Measurements from ENCODE around the gene RAD51B.

Gene RAD51B

DNA sequence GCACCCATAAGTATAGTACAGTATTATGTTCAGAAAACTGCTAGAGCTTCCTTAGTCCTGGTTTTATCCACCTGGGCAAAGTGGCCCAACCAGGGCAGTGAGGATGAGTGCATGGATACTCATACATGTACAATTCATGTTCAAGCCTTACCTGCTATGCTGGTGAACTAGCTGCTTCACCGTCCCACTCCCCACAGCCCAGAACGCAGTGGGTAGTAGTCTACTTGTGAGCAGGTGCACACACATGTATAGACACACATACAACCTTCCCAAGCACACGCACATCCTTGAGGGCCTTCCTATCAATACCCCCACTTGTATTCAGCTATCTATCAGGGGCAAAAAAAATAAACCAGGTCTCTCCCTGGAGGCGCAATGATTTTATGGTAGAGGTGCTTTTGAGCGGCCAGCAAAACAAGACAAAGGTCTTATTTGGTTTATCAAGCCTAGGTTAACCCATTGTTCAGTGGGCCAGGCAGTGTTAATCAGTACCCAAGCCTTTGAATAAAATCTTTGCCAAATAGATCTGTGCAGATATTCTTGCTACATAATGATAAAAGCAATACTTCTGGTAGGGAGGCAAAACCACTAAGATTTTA, 903.5 kb downstream of the RAD51B start:
- no peak for DNase-seq (ENCODE audit: low read depth, low spot score)
- no peak overlapping the region for H3K4me3 ChIP-seq (ENCODE audit: low read depth, low read length)
- in situ Hi-C loops (cut with HindIII; ENCODE audit: low sequenced_read_pairs) = no loop called here
- TF ChIP-seq, protein P1, sequence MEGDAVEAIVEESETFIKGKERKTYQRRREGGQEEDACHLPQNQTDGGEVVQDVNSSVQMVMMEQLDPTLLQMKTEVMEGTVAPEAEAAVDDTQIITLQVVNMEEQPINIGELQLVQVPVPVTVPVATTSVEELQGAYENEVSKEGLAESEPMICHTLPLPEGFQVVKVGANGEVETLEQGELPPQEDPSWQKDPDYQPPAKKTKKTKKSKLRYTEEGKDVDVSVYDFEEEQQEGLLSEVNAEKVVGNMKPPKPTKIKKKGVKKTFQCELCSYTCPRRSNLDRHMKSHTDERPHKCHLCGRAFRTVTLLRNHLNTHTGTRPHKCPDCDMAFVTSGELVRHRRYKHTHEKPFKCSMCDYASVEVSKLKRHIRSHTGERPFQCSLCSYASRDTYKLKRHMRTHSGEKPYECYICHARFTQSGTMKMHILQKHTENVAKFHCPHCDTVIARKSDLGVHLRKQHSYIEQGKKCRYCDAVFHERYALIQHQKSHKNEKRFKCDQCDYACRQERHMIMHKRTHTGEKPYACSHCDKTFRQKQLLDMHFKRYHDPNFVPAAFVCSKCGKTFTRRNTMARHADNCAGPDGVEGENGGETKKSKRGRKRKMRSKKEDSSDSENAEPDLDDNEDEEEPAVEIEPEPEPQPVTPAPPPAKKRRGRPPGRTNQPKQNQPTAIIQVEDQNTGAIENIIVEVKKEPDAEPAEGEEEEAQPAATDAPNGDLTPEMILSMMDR (IDR thresholded peaks at IDR 0.05; ENCODE audit: low read depth, low read length) = no peak

DNA sequence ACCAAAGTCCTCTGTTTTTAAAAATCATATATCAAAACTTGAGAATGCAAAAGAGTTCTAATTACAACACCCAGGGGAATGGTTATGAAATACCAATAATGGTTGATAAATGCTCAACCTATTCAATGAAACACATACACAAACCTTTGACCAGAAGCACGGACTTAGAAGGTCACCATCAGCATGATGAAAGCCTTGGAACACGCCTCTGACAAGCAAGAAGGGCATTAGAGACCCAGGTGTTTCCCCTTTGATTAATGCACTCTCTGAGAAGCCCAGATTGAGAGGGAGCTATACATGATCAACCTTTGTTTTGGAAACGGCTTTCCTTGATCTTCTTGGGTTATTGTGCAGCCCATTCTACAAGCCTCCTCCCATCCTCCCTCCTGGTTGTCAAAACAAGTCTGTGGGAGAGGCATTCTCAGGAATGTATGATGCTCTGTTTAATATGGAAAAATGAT, 904.3 kb downstream of the RAD51B start:
- TF ChIP-seq, protein P1 (IDR thresholded peaks at IDR 0.05; ENCODE audit: low read depth, low read length) = no peak
- DNase-seq (ENCODE audit: low read depth, low spot score) = no peak
- no peak overlapping the region for H3K4me3 ChIP-seq (ENCODE audit: low read depth, low read length)
- in situ Hi-C loops (cut with HindIII; ENCODE audit: low sequenced_read_pairs) = no loop called here

DNA sequence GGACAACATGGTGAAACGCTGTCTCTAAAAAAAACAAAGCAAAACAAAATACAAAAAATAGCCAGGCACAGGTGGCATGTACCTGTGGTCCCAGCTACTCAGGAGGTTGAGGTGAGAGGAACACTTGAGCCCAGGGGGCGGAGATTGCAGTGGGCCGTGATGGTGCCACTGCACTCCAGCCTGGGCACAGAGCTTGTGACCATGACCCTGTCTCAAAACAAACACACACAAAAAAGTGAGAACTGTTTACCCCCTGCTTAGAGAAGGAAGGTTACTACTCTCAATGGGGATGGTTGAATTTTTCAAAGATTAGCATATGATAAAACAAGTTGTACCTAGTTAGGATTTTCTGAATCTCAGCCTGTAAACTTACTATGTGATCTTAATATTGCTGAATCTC, 905.3 kb downstream of the RAD51B start:
- DNase-seq (ENCODE audit: low read depth, low spot score) = no peak

DNA sequence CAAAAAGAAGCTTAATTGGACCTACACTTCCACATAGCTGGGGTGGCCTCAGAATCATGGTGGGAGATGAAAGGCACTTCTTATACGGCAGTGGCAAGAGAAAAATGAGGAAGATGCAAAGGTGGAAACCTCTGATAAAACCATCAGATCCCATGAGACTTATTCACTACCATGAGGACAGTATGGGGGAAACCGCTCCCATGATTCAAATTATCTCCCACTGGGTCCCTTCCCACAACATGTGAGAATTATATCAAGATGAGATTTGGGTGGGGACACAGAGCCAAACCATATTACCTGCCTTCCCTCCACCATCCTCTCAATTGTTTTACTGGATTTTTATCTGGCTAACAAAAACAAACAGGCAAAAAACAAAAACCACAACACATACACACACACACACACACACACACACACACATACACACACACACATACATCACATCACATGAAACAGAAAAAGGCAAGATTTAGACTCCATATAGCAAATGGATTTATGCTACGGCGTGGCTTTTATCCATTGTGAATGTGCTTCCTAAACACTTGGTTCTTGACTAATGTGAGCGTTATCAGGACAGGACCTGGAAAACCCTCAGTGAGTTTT, 906.6 kb downstream of the RAD51B start:
- no peak for DNase-seq (ENCODE audit: low read depth, low spot score)
- no peak overlapping the region for H3K4me3 ChIP-seq (ENCODE audit: low read depth, low read length)
- TF ChIP-seq, protein P1 (IDR thresholded peaks at IDR 0.05; ENCODE audit: low read depth, low read length) = no peak
- in situ Hi-C loops (cut with HindIII; ENCODE audit: low sequenced_read_pairs) = no loop called here

More for the DNA sequence above, 905.3 kb downstream of the RAD51B start:
- in situ Hi-C loops (cut with HindIII; ENCODE audit: low sequenced_read_pairs) = no loop called here
- TF ChIP-seq, protein P1 (IDR thresholded peaks at IDR 0.05; ENCODE audit: low read depth, low read length) = no peak
- no peak overlapping the region for H3K4me3 ChIP-seq (ENCODE audit: low read depth, low read length)

DNA sequence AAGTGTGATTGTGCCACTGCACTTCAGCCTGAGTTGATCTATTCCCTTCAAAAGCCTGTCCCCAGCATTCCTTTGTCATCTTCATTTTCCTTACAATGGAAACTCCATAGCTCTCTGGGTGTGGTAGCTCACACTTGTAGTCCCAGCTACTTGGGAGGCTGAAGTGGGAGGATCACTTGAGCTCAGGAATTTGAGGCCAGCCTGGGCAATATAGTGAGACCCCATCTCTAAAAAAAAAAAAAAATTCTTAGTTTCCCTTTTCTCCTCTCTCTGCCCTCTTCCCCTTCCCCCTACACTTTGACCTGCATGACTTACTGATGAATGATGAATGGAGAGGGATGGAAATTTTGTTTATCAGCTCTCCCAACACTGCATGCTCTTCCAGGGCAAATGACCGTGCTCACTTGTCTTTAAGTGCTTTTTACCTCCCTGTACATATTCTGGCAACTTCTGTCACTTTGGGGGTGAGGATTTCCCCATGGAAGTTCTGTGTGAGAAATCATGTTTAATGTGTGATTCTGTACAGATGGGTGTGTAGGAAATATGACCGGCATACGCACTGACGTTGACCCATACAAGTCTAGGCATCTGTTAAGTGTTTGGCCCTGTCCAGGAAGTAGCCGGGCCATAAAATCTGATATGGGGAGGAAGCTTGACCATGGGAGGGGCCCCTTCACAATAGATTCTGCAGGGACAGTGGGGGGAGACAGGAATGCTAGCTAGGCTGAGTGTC, 907.9 kb downstream of the RAD51B start:
- DNase-seq (ENCODE audit: low read depth, low spot score) = no peak
- in situ Hi-C loops (cut with HindIII; ENCODE audit: low sequenced_read_pairs) = no loop called here
- H3K4me3 ChIP-seq (ENCODE audit: low read depth, low read length) = no peak overlapping the region
- TF ChIP-seq, protein P1 (IDR thresholded peaks at IDR 0.05; ENCODE audit: low read depth, low read length) = no peak

DNA sequence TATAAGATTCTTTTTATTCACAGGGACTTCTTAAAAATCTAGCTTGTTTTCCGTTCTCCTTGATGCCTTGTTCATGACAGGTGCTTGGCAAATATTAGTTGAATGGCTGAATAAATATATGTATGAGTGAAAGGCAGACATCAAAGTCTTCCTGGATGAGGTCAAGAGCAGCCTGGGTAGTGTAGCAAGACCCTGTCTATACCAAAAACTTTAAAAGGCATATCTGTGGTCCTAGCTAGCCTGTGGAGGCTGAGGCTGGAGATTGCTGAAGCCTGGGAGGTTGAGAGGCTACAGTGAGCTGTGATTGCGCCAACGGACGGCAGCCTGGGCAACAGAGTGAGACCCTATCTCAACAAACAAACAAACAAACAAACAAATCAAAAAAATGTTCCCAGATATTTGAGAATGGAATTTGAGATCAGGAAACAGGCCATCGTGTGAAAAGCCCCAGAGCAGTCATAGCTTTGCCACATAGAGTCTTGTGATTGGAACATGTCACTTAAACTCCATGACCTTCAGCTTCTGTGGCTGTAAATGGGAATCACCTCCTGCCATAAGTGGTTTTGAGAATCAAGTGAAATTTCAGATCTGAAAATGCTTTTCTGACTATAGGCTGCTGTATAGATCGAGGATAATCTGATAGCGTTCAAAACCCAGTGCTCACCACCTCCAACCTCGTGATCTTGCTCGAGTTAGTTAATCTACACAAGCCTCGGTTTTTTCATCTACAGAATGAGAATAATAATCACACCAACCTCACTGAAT, 908.9 kb downstream of the RAD51B start:
- in situ Hi-C loops (cut with HindIII; ENCODE audit: low sequenced_read_pairs) = no loop called here
- TF ChIP-seq, protein P1 (IDR thresholded peaks at IDR 0.05; ENCODE audit: low read depth, low read length) = no peak
- H3K4me3 ChIP-seq (ENCODE audit: low read depth, low read length) = no peak overlapping the region
- no peak for DNase-seq (ENCODE audit: low read depth, low spot score)
